ENCODE data around the gene FRAT1. TPM values are rescaled to one million over a fixed set of nuclear protein-coding genes. Genes with fewer than 3 reads are reported as not detected.

FRAT1 gene
- total RNA-seq, 4 donors from 2014 or later: 6.8 to 10.0 (median 8.5) TPM

DNA sequence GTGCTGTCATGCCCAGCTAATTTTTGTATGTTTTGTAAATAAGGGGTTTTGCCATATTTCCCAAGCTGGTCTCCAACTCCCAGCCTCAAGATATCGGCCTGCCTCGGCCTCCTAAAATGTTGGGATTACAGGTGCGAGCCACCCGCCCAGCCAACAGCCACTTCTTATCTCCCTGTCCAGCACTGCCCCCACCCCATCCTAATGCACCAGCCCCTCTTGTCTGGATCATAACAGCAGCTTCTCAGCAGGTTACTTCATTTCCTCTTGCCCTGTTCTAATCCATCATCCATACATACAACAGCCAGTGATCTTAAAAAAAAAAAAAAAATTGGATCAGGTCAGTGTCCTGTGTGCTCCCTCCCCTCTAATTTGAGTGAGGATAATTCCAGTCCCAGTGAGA is 28.2 kb downstream of the FRAT1 start:
- Histone ChIP-seq H3K4me3 (no peak overlapping the region), H3K4me1 (no peaks in the 10 kb centered on the region), H3K27me3 (no peaks in the 10 kb centered on the region), H3K36me3 (no peaks in the 10 kb centered on the region), H3K27ac (no peak overlapping the region), H3K9me3 (no peaks in the 10 kb centered on the region)
- DNase-seq (ENCODE audit: low spot score in 2 of 2): no peak
- no peak for TF ChIP-seq EP300 (IDR thresholded peaks at IDR 0.05)
- TF ChIP-seq, protein P1, sequence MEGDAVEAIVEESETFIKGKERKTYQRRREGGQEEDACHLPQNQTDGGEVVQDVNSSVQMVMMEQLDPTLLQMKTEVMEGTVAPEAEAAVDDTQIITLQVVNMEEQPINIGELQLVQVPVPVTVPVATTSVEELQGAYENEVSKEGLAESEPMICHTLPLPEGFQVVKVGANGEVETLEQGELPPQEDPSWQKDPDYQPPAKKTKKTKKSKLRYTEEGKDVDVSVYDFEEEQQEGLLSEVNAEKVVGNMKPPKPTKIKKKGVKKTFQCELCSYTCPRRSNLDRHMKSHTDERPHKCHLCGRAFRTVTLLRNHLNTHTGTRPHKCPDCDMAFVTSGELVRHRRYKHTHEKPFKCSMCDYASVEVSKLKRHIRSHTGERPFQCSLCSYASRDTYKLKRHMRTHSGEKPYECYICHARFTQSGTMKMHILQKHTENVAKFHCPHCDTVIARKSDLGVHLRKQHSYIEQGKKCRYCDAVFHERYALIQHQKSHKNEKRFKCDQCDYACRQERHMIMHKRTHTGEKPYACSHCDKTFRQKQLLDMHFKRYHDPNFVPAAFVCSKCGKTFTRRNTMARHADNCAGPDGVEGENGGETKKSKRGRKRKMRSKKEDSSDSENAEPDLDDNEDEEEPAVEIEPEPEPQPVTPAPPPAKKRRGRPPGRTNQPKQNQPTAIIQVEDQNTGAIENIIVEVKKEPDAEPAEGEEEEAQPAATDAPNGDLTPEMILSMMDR (IDR thresholded peaks at IDR 0.05): no peak
- WGBS, 2 donors: 95 to 97% methylated on average over 4 of the region's 4 CpGs

- no peak overlapping the region for H3K27ac ChIP-seq
- no peaks in the 10 kb centered on the region for H3K36me3 ChIP-seq
- no peak for DNase-seq (ENCODE audit: low spot score in 2 of 2)
- no peaks in the 10 kb centered on the region for H3K4me1 ChIP-seq
- H3K9me3 ChIP-seq: no peaks in the 10 kb centered on the region
- TF ChIP-seq POLR2A (IDR thresholded peaks at IDR 0.05): no peak
- TF ChIP-seq, protein P1 (IDR thresholded peaks at IDR 0.05): no peak
- no peak for TF ChIP-seq EP300 (IDR thresholded peaks at IDR 0.05)
- 91 to 95% methylated on average over 12 of the region's 12 CpGs for WGBS, 2 donors
- no peaks in the 10 kb centered on the region for H3K27me3 ChIP-seq
- H3K4me3 ChIP-seq: no peak overlapping the region
These were observed 30.9 kb downstream of the FRAT1 start for GRCh38 chr10:97349752-97350513.

- DNase-seq (ENCODE audit: low spot score in 2 of 2): no peak
- Histone ChIP-seq H3K27ac (no peak overlapping the region), H3K4me1 (peaks cover 0 to 11% (median 0%) of the 10 kb centered on the region in 4 donors), H3K27me3 (no peaks in the 10 kb centered on the region), H3K4me3 (no peak overlapping the region), H3K36me3 (peaks cover 0 to 33% (median 0%) of the 10 kb centered on the region in 3 donors), H3K9me3 (no peaks in the 10 kb centered on the region)
- TF ChIP-seq, protein P1 (IDR thresholded peaks at IDR 0.05): no peak
- TF ChIP-seq EP300 (IDR thresholded peaks at IDR 0.05) (no peak), POLR2A (IDR thresholded peaks at IDR 0.05) (no peak)
- WGBS, 2 donors: 85 to 90% methylated on average over 4 of the region's 4 CpGs
These were observed 34.9 kb downstream of the FRAT1 start for GRCh38 chr10:97353945-97354344.

GRCh38 chr10:97355571-97355975 is 36.5 kb downstream of the FRAT1 start:
- H3K4me1 ChIP-seq: peaks cover 0 to 11% (median 0%) of the 10 kb centered on the region in 4 donors
- H3K27ac ChIP-seq: no peak overlapping the region
- DNase-seq (ENCODE audit: low spot score in 2 of 2): peak in 1 of 2 donors; percentile 31
- WGBS, 2 donors: 46 to 52% methylated on average over 5 of the region's 5 CpGs
- TF ChIP-seq, protein P1 (IDR thresholded peaks at IDR 0.05): peak in 4 of 5 experiments; percentile 13 to 61 (median 39)
- peak in 1 of 2 donors; percentile 23 for TF ChIP-seq EP300 (IDR thresholded peaks at IDR 0.05)
- TF ChIP-seq POLR2A (IDR thresholded peaks at IDR 0.05): no peak
- no peaks in the 10 kb centered on the region for H3K9me3 ChIP-seq
- peaks cover 0 to 49% (median 0%) of the 10 kb centered on the region in 3 donors for H3K36me3 ChIP-seq
- no peak overlapping the region for H3K4me3 ChIP-seq
- no peaks in the 10 kb centered on the region for H3K27me3 ChIP-seq

GRCh38 chr10:97356318-97356914 is 37.3 kb downstream of the FRAT1 start:
- Histone ChIP-seq H3K4me3 (no peak overlapping the region), H3K27me3 (no peaks in the 10 kb centered on the region), H3K4me1 (peaks cover 0 to 11% (median 0%) of the 10 kb centered on the region in 4 donors), H3K9me3 (no peaks in the 10 kb centered on the region), H3K27ac (no peak overlapping the region), H3K36me3 (peaks cover 0 to 58% (median 0%) of the 10 kb centered on the region in 3 donors)
- DNase-seq (ENCODE audit: low spot score in 2 of 2): no peak
- WGBS, 2 donors: 80% methylated on average over 6 of the region's 6 CpGs
- TF ChIP-seq EP300 (IDR thresholded peaks at IDR 0.05) (no peak), POLR2A (IDR thresholded peaks at IDR 0.05) (no peak)
- TF ChIP-seq, protein P1 (IDR thresholded peaks at IDR 0.05): no peak
